ENCODE data around the gene PIP5KL1.

The PIP5KL1 gene

GRCh38 chr9:127920794-127921193 is 9.8 kb downstream of the PIP5KL1 start:
- Histone ChIP-seq H3K9ac (ENCODE audit: low read length) (no peak overlapping the region), H3K4me3 (ENCODE audit: low read depth, low read length, poor library complexity, severe bottlenecking) (no peak overlapping the region), H3F3A (ENCODE audit: insufficient read depth, low read length) (no peaks in the 10 kb centered on the region), H3K9me3 (ENCODE audit: low read length) (no peaks in the 10 kb centered on the region), H3K4me2 (ENCODE audit: low read length) (no peak overlapping the region), H3K36me3 (ENCODE audit: insufficient read depth, low read length) (no peaks in the 10 kb centered on the region), H3K4me1 (ENCODE audit: insufficient read depth, low read length, severe bottlenecking) (peaks cover 25% of the 10 kb centered on the region), H2AFZ (ENCODE audit: low read length) (no peak overlapping the region), H3K79me2 (ENCODE audit: insufficient read depth, low read length) (no peaks in the 10 kb centered on the region), H4K20me1 (ENCODE audit: insufficient read depth, low read length) (no peaks in the 10 kb centered on the region), H3K27me3 (ENCODE audit: insufficient read depth, low read length) (no peaks in the 10 kb centered on the region), H3K9me2 (ENCODE audit: low read depth, low read length) (no peaks in the 10 kb centered on the region), H3K27ac (ENCODE audit: low read depth, low read length, poor library complexity, severe bottlenecking) (no peak overlapping the region)
- TF ChIP-seq, protein P1, sequence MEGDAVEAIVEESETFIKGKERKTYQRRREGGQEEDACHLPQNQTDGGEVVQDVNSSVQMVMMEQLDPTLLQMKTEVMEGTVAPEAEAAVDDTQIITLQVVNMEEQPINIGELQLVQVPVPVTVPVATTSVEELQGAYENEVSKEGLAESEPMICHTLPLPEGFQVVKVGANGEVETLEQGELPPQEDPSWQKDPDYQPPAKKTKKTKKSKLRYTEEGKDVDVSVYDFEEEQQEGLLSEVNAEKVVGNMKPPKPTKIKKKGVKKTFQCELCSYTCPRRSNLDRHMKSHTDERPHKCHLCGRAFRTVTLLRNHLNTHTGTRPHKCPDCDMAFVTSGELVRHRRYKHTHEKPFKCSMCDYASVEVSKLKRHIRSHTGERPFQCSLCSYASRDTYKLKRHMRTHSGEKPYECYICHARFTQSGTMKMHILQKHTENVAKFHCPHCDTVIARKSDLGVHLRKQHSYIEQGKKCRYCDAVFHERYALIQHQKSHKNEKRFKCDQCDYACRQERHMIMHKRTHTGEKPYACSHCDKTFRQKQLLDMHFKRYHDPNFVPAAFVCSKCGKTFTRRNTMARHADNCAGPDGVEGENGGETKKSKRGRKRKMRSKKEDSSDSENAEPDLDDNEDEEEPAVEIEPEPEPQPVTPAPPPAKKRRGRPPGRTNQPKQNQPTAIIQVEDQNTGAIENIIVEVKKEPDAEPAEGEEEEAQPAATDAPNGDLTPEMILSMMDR (IDR thresholded peaks at IDR 0.05; ENCODE audit: low read length) = no peak
- no peak for TF ChIP-seq EZH2 (IDR thresholded peaks at IDR 0.05; ENCODE audit: borderline replicate concordance, low read length)

- Histone ChIP-seq H3K9me2 (ENCODE audit: low read depth, low read length) (no peaks in the 10 kb centered on the region), H3F3A (ENCODE audit: insufficient read depth, low read length) (no peaks in the 10 kb centered on the region), H3K4me3 (ENCODE audit: low read depth, low read length, poor library complexity, severe bottlenecking) (no peak overlapping the region), H4K20me1 (ENCODE audit: insufficient read depth, low read length) (no peaks in the 10 kb centered on the region), H3K36me3 (ENCODE audit: insufficient read depth, low read length) (peaks cover 7% of the 10 kb centered on the region; the same call in 1 of the 2 replicates), H3K4me2 (ENCODE audit: low read length) (no peak overlapping the region), H3K9ac (ENCODE audit: low read length) (no peak overlapping the region), H2AFZ (ENCODE audit: low read length) (no peak overlapping the region), H3K4me1 (ENCODE audit: insufficient read depth, low read length, severe bottlenecking) (peaks cover 39% of the 10 kb centered on the region), H3K27me3 (ENCODE audit: insufficient read depth, low read length) (no peaks in the 10 kb centered on the region), H3K79me2 (ENCODE audit: insufficient read depth, low read length) (no peaks in the 10 kb centered on the region), H3K9me3 (ENCODE audit: low read length) (no peaks in the 10 kb centered on the region), H3K27ac (ENCODE audit: low read depth, low read length, poor library complexity, severe bottlenecking) (peak overlapping the region; percentile 83)
- TF ChIP-seq, protein P1 (IDR thresholded peaks at IDR 0.05; ENCODE audit: low read length) = no peak
- no peak for TF ChIP-seq EZH2 (IDR thresholded peaks at IDR 0.05; ENCODE audit: borderline replicate concordance, low read length)
Measured at GRCh38 chr9:127919253-127919815, 11.2 kb downstream of the PIP5KL1 start.

- H3K4me3 ChIP-seq (ENCODE audit: low read depth, low read length, poor library complexity, severe bottlenecking) = no peak overlapping the region
- no peaks in the 10 kb centered on the region for H4K20me1 ChIP-seq (ENCODE audit: insufficient read depth, low read length)
- no peaks in the 10 kb centered on the region for H3F3A ChIP-seq (ENCODE audit: insufficient read depth, low read length)
- H3K27me3 ChIP-seq (ENCODE audit: insufficient read depth, low read length) = no peaks in the 10 kb centered on the region
- peaks cover 11% of the 10 kb centered on the region; the same call in 1 of the 2 replicates for H3K36me3 ChIP-seq (ENCODE audit: insufficient read depth, low read length)
- H3K4me1 ChIP-seq (ENCODE audit: insufficient read depth, low read length, severe bottlenecking) = peaks cover 39% of the 10 kb centered on the region
- H3K79me2 ChIP-seq (ENCODE audit: insufficient read depth, low read length) = no peaks in the 10 kb centered on the region
- no peaks in the 10 kb centered on the region for H3K9me3 ChIP-seq (ENCODE audit: low read length)
- no peak overlapping the region for H3K4me2 ChIP-seq (ENCODE audit: low read length)
- no peak overlapping the region; the same call in 1 of the 2 replicates for H3K9ac ChIP-seq (ENCODE audit: low read length)
- TF ChIP-seq, protein P1 (IDR thresholded peaks at IDR 0.05; ENCODE audit: low read length) = peak; percentile 36; the same call in 1 of the 2 replicates
- no peak for TF ChIP-seq EZH2 (IDR thresholded peaks at IDR 0.05; ENCODE audit: borderline replicate concordance, low read length)
- no peak overlapping the region for H2AFZ ChIP-seq (ENCODE audit: low read length)
- H3K9me2 ChIP-seq (ENCODE audit: low read depth, low read length) = no peaks in the 10 kb centered on the region
- H3K27ac ChIP-seq (ENCODE audit: low read depth, low read length, poor library complexity, severe bottlenecking) = peak overlapping the region; percentile 83
Measured at GRCh38 chr9:127918183-127919107, 12.1 kb downstream of the PIP5KL1 start.
